ENCODE data around the gene MZF1.

MZF1 gene

GRCh38 chr19:58570770-58571574, 2.2 kb downstream of the MZF1 start:
- DNase-seq (ENCODE audit: low spot score) = no peak

- DNase-seq (ENCODE audit: low spot score) = no peak
Measured at GRCh38 chr19:58569943-58570670, 3.0 kb downstream of the MZF1 start.

DNA sequence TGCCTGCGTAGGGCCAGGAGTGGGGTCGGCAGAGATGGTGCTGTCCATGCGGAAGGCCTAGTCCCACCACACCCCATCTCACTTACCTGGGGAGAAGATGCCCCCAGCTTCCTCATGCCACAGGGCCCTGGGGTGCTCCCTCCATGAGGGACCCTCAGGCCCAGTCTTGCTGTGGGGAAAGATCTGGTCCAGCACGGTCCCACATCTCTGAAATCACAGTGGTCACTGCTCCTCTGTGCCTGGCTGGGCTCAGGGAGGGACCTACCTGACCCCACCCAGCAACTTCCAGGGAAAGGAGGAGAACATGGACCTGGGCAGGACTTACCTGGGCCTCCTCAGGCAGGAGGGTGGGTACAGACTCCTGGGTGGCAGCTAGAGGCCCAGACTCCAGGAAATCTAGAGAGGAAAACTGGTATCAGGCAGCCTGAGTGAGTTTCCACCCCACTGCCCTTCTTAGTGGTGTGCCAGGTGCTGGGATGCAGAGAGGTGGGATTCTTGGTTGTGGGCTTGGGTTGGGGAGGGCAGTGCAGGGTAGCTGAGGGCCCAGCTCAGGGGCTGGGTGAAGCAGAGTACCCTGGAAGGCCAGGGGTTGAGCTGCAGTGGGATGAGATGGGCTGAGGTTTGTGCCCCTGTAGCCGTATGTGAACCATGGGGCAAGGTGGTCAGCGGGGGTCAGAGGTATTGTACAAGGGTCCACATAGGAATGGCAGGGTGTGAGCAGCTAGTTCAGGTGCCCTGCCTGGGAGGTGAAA, 3.8 kb downstream of the MZF1 start:
- DNase-seq (ENCODE audit: low spot score) = no peak

DNA sequence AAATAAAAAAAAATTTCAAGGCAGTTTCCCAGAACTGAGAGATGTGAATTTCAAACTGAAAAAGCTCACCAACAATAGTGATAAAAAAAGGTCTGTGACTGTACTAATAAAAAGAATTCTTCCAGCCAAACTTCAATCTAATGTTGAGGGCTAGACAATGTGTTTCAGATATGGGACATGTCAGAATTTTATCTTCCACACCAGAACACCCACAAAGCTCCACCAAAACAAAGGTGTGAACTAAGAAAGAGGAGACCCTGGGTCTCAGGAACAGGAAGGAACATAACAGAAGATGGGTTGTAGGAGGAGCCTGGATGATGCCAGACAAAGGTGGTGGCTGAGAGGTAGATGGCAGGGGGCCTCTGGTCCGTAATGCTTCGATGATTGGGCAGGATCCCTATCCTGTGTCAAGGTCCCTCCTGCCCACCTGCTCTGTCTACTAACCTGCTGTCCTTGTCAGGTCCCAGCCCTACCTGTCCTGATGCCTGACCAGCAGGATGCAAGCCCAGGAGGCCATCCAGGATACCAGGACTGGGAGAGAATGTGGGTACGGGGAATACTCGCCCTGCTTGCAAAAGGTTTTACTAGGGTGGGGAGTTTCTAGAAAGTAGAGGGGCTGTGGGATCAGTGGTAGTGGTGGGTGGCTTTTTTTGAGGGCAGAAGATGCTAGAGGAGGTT, 4.5 kb downstream of the MZF1 start:
- no peak for DNase-seq (ENCODE audit: low spot score)

DNA sequence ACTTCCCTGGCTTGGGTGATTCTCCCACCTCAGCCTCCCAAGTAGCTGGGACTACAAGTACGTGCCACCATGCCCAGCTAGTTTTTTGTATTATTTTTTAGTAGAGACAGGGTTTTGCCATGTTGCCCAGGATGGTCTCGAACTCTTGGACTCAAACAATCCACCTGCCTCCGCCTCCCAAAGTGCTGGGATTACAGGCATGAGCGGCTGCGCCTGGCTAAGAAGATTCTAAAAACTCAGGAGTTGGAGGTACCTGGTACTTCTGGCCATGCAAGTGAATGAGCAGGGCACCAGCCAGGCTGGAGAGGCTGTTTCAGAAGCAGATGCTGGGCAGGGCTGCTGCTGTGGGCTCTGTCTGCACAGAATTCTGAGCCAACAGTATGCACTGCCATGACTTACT, 6.1 kb downstream of the MZF1 start:
- DNase-seq (ENCODE audit: low spot score) = no peak

DNA sequence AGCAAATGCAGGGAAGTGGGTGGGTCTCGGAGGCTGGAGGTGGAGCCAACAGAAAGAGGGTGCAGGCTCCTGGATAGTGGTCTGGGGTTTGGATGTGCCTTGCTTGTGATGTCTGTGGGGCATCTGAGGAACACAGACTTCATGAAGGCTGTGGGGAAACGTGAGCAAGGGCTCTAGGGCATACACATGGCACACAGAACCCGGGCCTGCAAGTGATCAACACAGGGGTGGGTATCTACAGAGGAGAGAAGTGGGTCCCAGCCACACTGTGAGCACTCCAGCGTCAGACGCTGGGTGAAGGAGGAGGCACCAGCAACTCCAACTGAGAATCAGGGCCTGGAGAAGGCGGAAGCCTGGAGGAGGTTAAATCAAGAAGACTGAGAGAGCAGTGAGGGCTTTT, 9.3 kb downstream of the MZF1 start:
- no peak for DNase-seq (ENCODE audit: low spot score)

DNA sequence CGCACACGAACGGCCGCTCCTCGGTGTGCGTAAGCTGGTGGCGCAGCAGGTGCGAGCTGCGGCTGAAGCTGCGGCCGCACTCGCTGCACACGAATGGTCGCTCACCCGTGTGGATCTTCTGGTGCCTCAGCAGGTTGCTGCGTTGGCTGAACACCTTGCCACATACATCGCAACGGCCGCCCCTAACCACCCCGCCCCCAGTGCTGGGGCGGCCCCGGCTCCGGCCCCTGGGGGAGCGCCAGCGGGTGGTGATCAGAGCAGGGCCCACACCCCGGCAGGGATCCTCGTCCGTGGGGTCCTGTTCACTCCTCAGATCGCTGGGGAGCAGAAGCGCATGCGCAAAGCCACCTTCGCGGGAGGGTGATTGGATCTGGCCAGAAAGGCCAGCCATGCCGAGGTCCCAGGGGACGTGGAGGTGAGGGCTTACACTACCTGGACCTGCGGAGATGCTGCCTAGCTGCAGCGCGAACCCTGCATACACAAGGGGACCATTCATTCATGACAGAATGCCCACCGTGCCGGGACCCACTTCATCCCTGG, 10.0 kb downstream of the MZF1 start:
- DNase-seq (ENCODE audit: low spot score) = no peak

- no peak for DNase-seq (ENCODE audit: low spot score)
Measured at GRCh38 chr19:58562122-58563033, 10.8 kb downstream of the MZF1 start.

GRCh38 chr19:58561373-58562121, 11.6 kb downstream of the MZF1 start:
- DNase-seq (ENCODE audit: low spot score) = no peak

DNA sequence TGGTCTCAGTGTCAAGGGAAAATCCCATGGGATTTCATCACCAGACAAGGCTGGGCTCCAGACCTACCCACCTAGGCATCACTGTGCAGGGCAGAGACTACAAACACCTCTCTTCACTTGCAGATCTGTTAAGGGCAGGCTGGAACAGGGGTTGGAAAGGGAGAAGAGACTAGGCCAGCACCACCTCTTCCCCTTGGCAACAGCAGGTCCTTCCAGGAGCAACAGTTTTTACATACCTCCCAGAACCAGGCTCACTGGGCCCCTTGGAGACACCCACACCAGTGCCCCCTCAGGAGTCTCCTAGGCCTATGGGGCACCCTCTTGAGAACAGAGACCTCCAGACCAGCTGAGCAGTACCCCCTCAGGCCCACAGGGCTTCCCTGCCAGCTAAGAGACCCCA, 12.2 kb downstream of the MZF1 start:
- no peak for DNase-seq (ENCODE audit: low spot score)

GRCh38 chr19:58560007-58560887, 12.9 kb downstream of the MZF1 start:
- no peak for DNase-seq (ENCODE audit: low spot score)

DNA sequence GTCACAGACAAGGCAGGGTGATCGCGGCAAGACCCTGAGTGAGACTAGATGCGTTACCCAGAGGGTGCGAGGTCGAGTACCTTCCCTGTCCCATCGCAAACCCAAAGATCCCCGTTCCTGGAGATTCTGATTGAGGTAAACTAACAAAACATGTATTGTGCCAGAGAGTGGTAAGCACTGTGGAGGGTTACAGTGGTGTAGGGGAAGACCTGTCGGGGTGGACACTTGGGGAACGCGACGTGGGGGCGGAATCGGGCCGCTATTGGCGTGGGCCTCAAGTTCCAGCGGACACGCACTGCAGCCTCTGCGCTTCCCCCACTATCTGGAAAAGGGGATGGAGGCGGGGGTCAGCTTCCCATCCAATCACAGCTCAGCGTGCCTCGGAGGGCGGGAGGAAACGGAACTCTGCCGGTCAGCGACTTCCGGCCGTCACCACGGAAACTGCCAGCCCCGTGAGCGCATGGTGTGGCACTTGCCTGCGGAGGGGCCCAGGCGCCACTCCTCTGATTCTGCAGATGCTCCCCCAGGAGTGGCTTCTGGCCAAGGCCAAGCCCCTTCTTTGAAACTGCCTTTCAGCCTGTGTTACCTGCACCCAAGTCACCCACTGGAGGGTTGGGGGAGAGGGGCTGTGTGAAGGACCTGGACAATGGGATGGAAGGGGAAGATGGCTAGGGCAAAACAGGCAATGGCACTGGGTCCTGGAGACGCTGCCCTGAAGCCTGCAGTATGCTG, 13.7 kb downstream of the MZF1 start:
- peak; percentile 59 for DNase-seq (ENCODE audit: low spot score)

GRCh38 chr19:58558623-58559274, 14.4 kb downstream of the MZF1 start:
- DNase-seq (ENCODE audit: low spot score) = peak; percentile 99

DNA sequence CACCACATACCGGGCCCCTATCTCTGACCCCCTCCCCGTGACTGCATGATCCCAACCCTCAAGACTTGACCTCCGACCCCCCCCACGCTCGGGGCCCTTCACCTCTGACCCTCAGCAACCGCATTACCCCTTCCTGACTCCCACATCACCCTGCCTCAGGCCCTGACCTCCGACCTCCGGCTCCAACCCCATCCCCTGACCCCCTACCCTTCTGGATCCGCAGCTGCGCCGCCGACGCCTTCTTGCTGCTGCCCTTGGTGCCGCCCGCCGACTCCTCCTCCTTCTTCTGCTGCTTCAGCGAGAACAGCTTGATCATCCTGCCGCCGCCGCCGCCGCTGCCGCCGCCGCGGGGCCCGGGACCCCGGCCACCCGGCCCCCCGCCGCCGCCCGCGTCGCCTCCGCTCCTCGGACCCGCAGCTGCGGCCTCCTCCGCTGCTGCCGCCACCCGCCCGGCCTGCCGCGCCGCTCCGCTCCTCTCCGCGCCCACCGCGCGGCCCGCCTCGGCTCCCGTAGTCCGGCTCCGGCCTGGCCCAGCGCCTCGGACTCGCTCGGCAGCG, 15.0 kb downstream of the MZF1 start, which contains the start of gene UBE2M:
UBE2M (minus strand) TSS at position 546 of the 557 bp plus-strand sequence; CDS start at position 316, 230 bp downstream.
- DNase-seq (ENCODE audit: low spot score) = peak; percentile 66

GRCh38 chr19:58557221-58558065, 15.7 kb downstream of the MZF1 start:
- no peak for DNase-seq (ENCODE audit: low spot score)

- no peak for DNase-seq (ENCODE audit: low spot score)
Measured at GRCh38 chr19:58556622-58557220, 16.4 kb downstream of the MZF1 start.

Data from hematopoietic multipotent progenitor cell treated with erythropoietin and hydrocortisone succinate and interleukin-3 and kit ligand, for 15 days (in vitro differentiated cells).